Activated CD4-positive, alpha-beta T cell treated with anti-CD3 and anti-CD28 coated beads, Interleukin-2, amount 10 ng/mL, durations not matched to agents 7 days and 5 days (primary cell): ENCODE measurements around the gene ZNF845. TPM values are rescaled to one million over a fixed set of nuclear protein-coding genes. Genes with fewer than 3 reads are reported as not detected.
"Not testable (repeated sequence)": the region's sequence is repeated elsewhere in the genome, so short reads cannot be mapped to it uniquely, and the experiment has no call there.

Source experiments
- CTCF ChIA-PET: fragments of 350-600 bp; sonication (Branson Sonifier 250); formaldehyde crosslinking; loops from one replicate; lab custom pipeline; 2021; ENCODE audit warnings: antibody characterized with exemption; lab: Charles Lee
- POLR2A ChIA-PET: fragments of 350-600 bp; sonication (Branson Sonifier 250); formaldehyde crosslinking; loops from one replicate; lab custom pipeline; 2021; ENCODE audit warnings: antibody characterized with exemption; lab: Charles Lee
- DNase-seq: peaks from one replicate; pipeline ENCODE4 v3.0.0-alpha.2; 2020
- H3K27ac Mint-ChIP-seq: one replicate; pipeline ENCODE4 v1.8.0; 2021; ENCODE audit warnings: mild to moderate bottlenecking, moderate library complexity, mixed read lengths
- H3K27me3 Mint-ChIP-seq: one replicate; pipeline ENCODE4 v1.8.0; 2021; ENCODE audit warnings: mixed read lengths
- H3K36me3 Mint-ChIP-seq: one replicate; pipeline ENCODE4 v1.8.0; 2021; ENCODE audit warnings: low read depth, mixed read lengths
- H3K4me1 Mint-ChIP-seq: one replicate; pipeline ENCODE4 v1.8.0; 2021; ENCODE audit warnings: mixed read lengths
- H3K4me3 Mint-ChIP-seq: one replicate; pipeline ENCODE4 v1.8.0; 2021; ENCODE audit warnings: mild to moderate bottlenecking, moderate library complexity, mixed read lengths
- H3K9me3 Mint-ChIP-seq: one replicate; pipeline ENCODE4 v1.8.0; 2021; ENCODE audit warnings: mixed read lengths
- total RNA-seq, 2 experiments: library from RNA; stranded (reverse); gene quantifications; one replicate each; pipeline ENCODE4 v1.2.3, GENCODE V29; 2021

ZNF845 gene
- total RNA-seq, 2 experiments from 2014 or later = 9.9 to 10.5 TPM

- Mint-ChIP-seq H3K36me3 (peaks cover 49% of the 10 kb centered on the region), H3K27ac (no peak overlapping the region)
- POLR2A ChIA-PET = no interaction called here
Observed at GRCh38 chr19:53355739-53356138, 22.2 kb downstream of the ZNF845 start.

GRCh38 chr19:53357821-53358581, 24.5 kb downstream of the ZNF845 start:
- no peak overlapping the region for H3K27ac Mint-ChIP-seq
- POLR2A ChIA-PET = no interaction called here
- H3K9me3 Mint-ChIP-seq = peaks cover 55% of the 10 kb centered on the region
- no peaks in the 10 kb centered on the region for H3K27me3 Mint-ChIP-seq
- H3K4me3 Mint-ChIP-seq = no peak overlapping the region
- H3K36me3 Mint-ChIP-seq = peaks cover 27% of the 10 kb centered on the region
- CTCF ChIA-PET = interaction anchor here (0.5 kb wide), 1 partner anchor 287 kb away, joined by 3 read pairs; no protein-coding TSS in a partner anchor
- no peaks in the 10 kb centered on the region for H3K4me1 Mint-ChIP-seq
- DNase-seq = no peak

More at GRCh38 chr19:53355739-53356138, 22.2 kb downstream of the ZNF845 start:
- no peak overlapping the region for H3K4me3 Mint-ChIP-seq
- CTCF ChIA-PET = no interaction called here
- H3K27me3 Mint-ChIP-seq = no peaks in the 10 kb centered on the region
- H3K4me1 Mint-ChIP-seq = no peaks in the 10 kb centered on the region
- peaks cover 61% of the 10 kb centered on the region for H3K9me3 Mint-ChIP-seq
- DNase-seq = no peak

GRCh38 chr19:53360056-53360455, 26.5 kb downstream of the ZNF845 start:
- H3K4me3 Mint-ChIP-seq, H3K27ac Mint-ChIP-seq, POLR2A ChIA-PET, DNase-seq, H3K27me3 Mint-ChIP-seq, H3K4me1 Mint-ChIP-seq, CTCF ChIA-PET: not testable (repeated sequence)
- peaks cover 50% of the 10 kb centered on the region for H3K9me3 Mint-ChIP-seq
- H3K36me3 Mint-ChIP-seq = peaks cover 19% of the 10 kb centered on the region

GRCh38 chr19:53365134-53365898, 31.8 kb downstream of the ZNF845 start, which contains the start of gene ZNF525:
TSS of gene ZNF525 (plus strand) at chr19:53365705. CDS start at chr19:53372282, 6,577 bp downstream.
- peak within 1 kb of the TSS; percentile 91 for H3K4me3 Mint-ChIP-seq
- peaks cover 29% of the 10 kb centered on the region for H3K4me1 Mint-ChIP-seq
- H3K9me3 Mint-ChIP-seq = peaks cover 37% of the 10 kb centered on the region
- DNase-seq = peak; percentile 96
- H3K27ac Mint-ChIP-seq = peak within 1 kb of the TSS; percentile 97
- peaks cover 27% of the 10 kb centered on the region for H3K36me3 Mint-ChIP-seq
- ChIA-PET POLR2A (no interaction called here), CTCF (no interaction called here)
- no peaks in the 10 kb centered on the region for H3K27me3 Mint-ChIP-seq

GRCh38 chr19:53365899-53366493, 32.4 kb downstream of the ZNF845 start:
- peak overlapping the region; percentile 97 for H3K27ac Mint-ChIP-seq
- peak; percentile 44 for DNase-seq
- H3K4me1 Mint-ChIP-seq = peaks cover 29% of the 10 kb centered on the region
- ChIA-PET CTCF (no interaction called here), POLR2A (no interaction called here)
- H3K9me3 Mint-ChIP-seq = peaks cover 39% of the 10 kb centered on the region
- no peaks in the 10 kb centered on the region for H3K27me3 Mint-ChIP-seq
- H3K36me3 Mint-ChIP-seq = peaks cover 32% of the 10 kb centered on the region
- peak overlapping the region; percentile 91 for H3K4me3 Mint-ChIP-seq

- Mint-ChIP-seq H3K36me3 (peaks cover 73% of the 10 kb centered on the region), H3K27me3 (no peaks in the 10 kb centered on the region), H3K4me3 (no peak overlapping the region), H3K9me3 (peaks cover 33% of the 10 kb centered on the region), H3K27ac (peak overlapping the region; percentile 2), H3K4me1 (peaks cover 5% of the 10 kb centered on the region)
- DNase-seq = no peak
- ChIA-PET POLR2A (no interaction called here), CTCF (no interaction called here)
Observed at GRCh38 chr19:53372196-53372595, 38.6 kb downstream of the ZNF845 start.

GRCh38 chr19:53374288-53374687, 40.7 kb downstream of the ZNF845 start:
- POLR2A ChIA-PET = interaction anchor here (0.7 kb wide), 1 partner anchor 60 kb away, joined by 4 read pairs; no protein-coding TSS in a partner anchor
- Mint-ChIP-seq H3K9me3 (peaks cover 26% of the 10 kb centered on the region), H3K36me3 (peaks cover 80% of the 10 kb centered on the region), H3K4me3 (no peak overlapping the region), H3K27me3 (no peaks in the 10 kb centered on the region), H3K27ac (no peak overlapping the region), H3K4me1 (no peaks in the 10 kb centered on the region)
- CTCF ChIA-PET = no interaction called here
- no peak for DNase-seq

GRCh38 chr19:53374743-53375142, 41.2 kb downstream of the ZNF845 start:
- ChIA-PET POLR2A (interaction anchor here (0.7 kb wide), 1 partner anchor 59 kb away, joined by 4 read pairs; no protein-coding TSS in a partner anchor), CTCF (no interaction called here)
- Mint-ChIP-seq H3K27ac (no peak overlapping the region), H3K9me3 (peaks cover 29% of the 10 kb centered on the region), H3K4me1 (no peaks in the 10 kb centered on the region), H3K27me3 (no peaks in the 10 kb centered on the region), H3K36me3 (peaks cover 84% of the 10 kb centered on the region), H3K4me3 (no peak overlapping the region)
- DNase-seq = no peak

GRCh38 chr19:53381376-53381775, 47.8 kb downstream of the ZNF845 start:
- no peaks in the 10 kb centered on the region for H3K27me3 Mint-ChIP-seq
- H3K9me3 Mint-ChIP-seq = peaks cover 63% of the 10 kb centered on the region
- H3K36me3 Mint-ChIP-seq = peaks cover 87% of the 10 kb centered on the region
- ChIA-PET CTCF (no interaction called here), POLR2A (no interaction called here)
- H3K4me3 Mint-ChIP-seq = no peak overlapping the region
- H3K27ac Mint-ChIP-seq = no peak overlapping the region
- no peaks in the 10 kb centered on the region for H3K4me1 Mint-ChIP-seq
- DNase-seq = no peak

- Mint-ChIP-seq H3K4me1 (no peaks in the 10 kb centered on the region), H3K9me3 (peaks cover 58% of the 10 kb centered on the region), H3K27me3 (no peaks in the 10 kb centered on the region), H3K36me3 (peaks cover 42% of the 10 kb centered on the region), H3K27ac (no peak overlapping the region), H3K4me3 (no peak overlapping the region)
- no peak for DNase-seq
- ChIA-PET CTCF (interaction anchor here (1.0 kb wide), 1 partner anchor 12 kb away, joined by 3 read pairs; no protein-coding TSS in a partner anchor), POLR2A (no interaction called here)
Observed at GRCh38 chr19:53388168-53388567, 54.6 kb downstream of the ZNF845 start.

- Mint-ChIP-seq H3K36me3 (peaks cover 37% of the 10 kb centered on the region), H3K9me3 (peaks cover 53% of the 10 kb centered on the region), H3K27me3 (no peaks in the 10 kb centered on the region), H3K27ac (no peak overlapping the region), H3K4me3 (no peak overlapping the region), H3K4me1 (peaks cover 2% of the 10 kb centered on the region)
- ChIA-PET CTCF (interaction anchor here (1.0 kb wide), 1 partner anchor 11 kb away, joined by 3 read pairs; no protein-coding TSS in a partner anchor), POLR2A (no interaction called here)
- DNase-seq = no peak
Observed at GRCh38 chr19:53388904-53389303, 55.4 kb downstream of the ZNF845 start.

- ChIA-PET POLR2A (no interaction called here), CTCF (no interaction called here)
- H3K4me3 Mint-ChIP-seq = no peak overlapping the region
- H3K27me3 Mint-ChIP-seq = no peaks in the 10 kb centered on the region
- H3K36me3 Mint-ChIP-seq = peaks cover 36% of the 10 kb centered on the region
- H3K27ac Mint-ChIP-seq = no peak overlapping the region
- H3K4me1 Mint-ChIP-seq = peaks cover 3% of the 10 kb centered on the region
- DNase-seq = no peak
- peaks cover 51% of the 10 kb centered on the region for H3K9me3 Mint-ChIP-seq
Observed at GRCh38 chr19:53389571-53389970, 56.0 kb downstream of the ZNF845 start.
